ENCODE results near the gene SRR.

SRR gene

GRCh38 chr17:2362881-2363280, 59.1 kb downstream of the SRR start:
- no peak overlapping the region for H3K4me3 ChIP-seq (ENCODE audit: low read length in 2 of 2)
- no peak overlapping the region for H3K27ac ChIP-seq (ENCODE audit: low read length)
- H3K4me1 ChIP-seq (ENCODE audit: control insufficient read depth, insufficient read depth, low read length): peaks cover 21% of the 10 kb centered on the region
- peaks cover 15 to 33% of the 10 kb centered on the region in 2 donors for H3K36me3 ChIP-seq (ENCODE audit: control insufficient read depth in 2 of 2, insufficient read depth in 2 of 2, low read length in 2 of 2)
- no peaks in the 10 kb centered on the region for H3K9me3 ChIP-seq (ENCODE audit: control insufficient read depth in 2 of 2, low read length in 2 of 2)
- H3K27me3 ChIP-seq (ENCODE audit: control insufficient read depth in 1 of 2, insufficient read depth in 2 of 2, low read length in 2 of 2): no peaks in the 10 kb centered on the region
- no peak overlapping the region for H3K9ac ChIP-seq (ENCODE audit: low read length in 2 of 2)

GRCh38 chr17:2363318-2363717, 59.6 kb downstream of the SRR start:
- Histone ChIP-seq H3K9me3 (ENCODE audit: control insufficient read depth in 2 of 2, low read length in 2 of 2) (no peaks in the 10 kb centered on the region), H3K4me1 (ENCODE audit: control insufficient read depth, insufficient read depth, low read length) (peaks cover 26% of the 10 kb centered on the region), H3K9ac (ENCODE audit: low read length in 2 of 2) (no peak overlapping the region), H3K27me3 (ENCODE audit: control insufficient read depth in 1 of 2, insufficient read depth in 2 of 2, low read length in 2 of 2) (no peaks in the 10 kb centered on the region), H3K36me3 (ENCODE audit: control insufficient read depth in 2 of 2, insufficient read depth in 2 of 2, low read length in 2 of 2) (peaks cover 15 to 32% of the 10 kb centered on the region in 2 donors), H3K4me3 (ENCODE audit: low read length in 2 of 2) (no peak overlapping the region), H3K27ac (ENCODE audit: low read length) (no peak overlapping the region)

- Histone ChIP-seq H3K27ac (ENCODE audit: low read length) (no peak overlapping the region), H3K9me3 (ENCODE audit: control insufficient read depth in 2 of 2, low read length in 2 of 2) (no peaks in the 10 kb centered on the region), H3K9ac (ENCODE audit: low read length in 2 of 2) (no peak overlapping the region), H3K4me3 (ENCODE audit: low read length in 2 of 2) (no peak overlapping the region), H3K36me3 (ENCODE audit: control insufficient read depth in 2 of 2, insufficient read depth in 2 of 2, low read length in 2 of 2) (peaks cover 15 to 32% of the 10 kb centered on the region in 2 donors), H3K27me3 (ENCODE audit: control insufficient read depth in 1 of 2, insufficient read depth in 2 of 2, low read length in 2 of 2) (no peaks in the 10 kb centered on the region), H3K4me1 (ENCODE audit: control insufficient read depth, insufficient read depth, low read length) (peaks cover 30% of the 10 kb centered on the region)
These were observed 60.4 kb downstream of the SRR start for GRCh38 chr17:2363851-2364762.

- no peak overlapping the region for H3K9ac ChIP-seq (ENCODE audit: low read length in 2 of 2)
- H3K27me3 ChIP-seq (ENCODE audit: control insufficient read depth in 1 of 2, insufficient read depth in 2 of 2, low read length in 2 of 2): no peaks in the 10 kb centered on the region
- H3K4me3 ChIP-seq (ENCODE audit: low read length in 2 of 2): no peak overlapping the region
- H3K27ac ChIP-seq (ENCODE audit: low read length): no peak overlapping the region
- H3K4me1 ChIP-seq (ENCODE audit: control insufficient read depth, insufficient read depth, low read length): peaks cover 30% of the 10 kb centered on the region
- no peaks in the 10 kb centered on the region for H3K9me3 ChIP-seq (ENCODE audit: control insufficient read depth in 2 of 2, low read length in 2 of 2)
- H3K36me3 ChIP-seq (ENCODE audit: control insufficient read depth in 2 of 2, insufficient read depth in 2 of 2, low read length in 2 of 2): peaks cover 15 to 32% of the 10 kb centered on the region in 2 donors
These were observed 61.0 kb downstream of the SRR start for GRCh38 chr17:2364763-2365116.

GRCh38 chr17:2365132-2365531, 61.4 kb downstream of the SRR start:
- Histone ChIP-seq H3K4me1 (ENCODE audit: control insufficient read depth, insufficient read depth, low read length) (peaks cover 33% of the 10 kb centered on the region), H3K27me3 (ENCODE audit: control insufficient read depth in 1 of 2, insufficient read depth in 2 of 2, low read length in 2 of 2) (no peaks in the 10 kb centered on the region), H3K9me3 (ENCODE audit: control insufficient read depth in 2 of 2, low read length in 2 of 2) (no peaks in the 10 kb centered on the region), H3K27ac (ENCODE audit: low read length) (no peak overlapping the region), H3K4me3 (ENCODE audit: low read length in 2 of 2) (no peak overlapping the region), H3K36me3 (ENCODE audit: control insufficient read depth in 2 of 2, insufficient read depth in 2 of 2, low read length in 2 of 2) (peaks cover 15 to 32% of the 10 kb centered on the region in 2 donors), H3K9ac (ENCODE audit: low read length in 2 of 2) (no peak overlapping the region)

GRCh38 chr17:2366747-2367494, 63.2 kb downstream of the SRR start:
- H3K36me3 ChIP-seq (ENCODE audit: control insufficient read depth in 2 of 2, insufficient read depth in 2 of 2, low read length in 2 of 2): peaks cover 18 to 34% of the 10 kb centered on the region in 2 donors
- H3K9me3 ChIP-seq (ENCODE audit: control insufficient read depth in 2 of 2, low read length in 2 of 2): no peaks in the 10 kb centered on the region
- H3K9ac ChIP-seq (ENCODE audit: low read length in 2 of 2): peak overlapping the region in 1 of 2 donors; percentile 36
- no peaks in the 10 kb centered on the region for H3K27me3 ChIP-seq (ENCODE audit: control insufficient read depth in 1 of 2, insufficient read depth in 2 of 2, low read length in 2 of 2)
- H3K4me3 ChIP-seq (ENCODE audit: low read length in 2 of 2): no peak overlapping the region
- peaks cover 38% of the 10 kb centered on the region for H3K4me1 ChIP-seq (ENCODE audit: control insufficient read depth, insufficient read depth, low read length)
- H3K27ac ChIP-seq (ENCODE audit: low read length): peak overlapping the region; percentile 49

GRCh38 chr17:2368359-2368758, 64.6 kb downstream of the SRR start:
- peaks cover 38% of the 10 kb centered on the region for H3K4me1 ChIP-seq (ENCODE audit: control insufficient read depth, insufficient read depth, low read length)
- H3K27me3 ChIP-seq (ENCODE audit: control insufficient read depth in 1 of 2, insufficient read depth in 2 of 2, low read length in 2 of 2): no peaks in the 10 kb centered on the region
- no peaks in the 10 kb centered on the region for H3K9me3 ChIP-seq (ENCODE audit: control insufficient read depth in 2 of 2, low read length in 2 of 2)
- H3K4me3 ChIP-seq (ENCODE audit: low read length in 2 of 2): no peak overlapping the region
- H3K9ac ChIP-seq (ENCODE audit: low read length in 2 of 2): no peak overlapping the region
- peaks cover 18 to 28% of the 10 kb centered on the region in 2 donors for H3K36me3 ChIP-seq (ENCODE audit: control insufficient read depth in 2 of 2, insufficient read depth in 2 of 2, low read length in 2 of 2)
- H3K27ac ChIP-seq (ENCODE audit: low read length): peak overlapping the region; percentile 49

- peaks cover 15 to 26% of the 10 kb centered on the region in 2 donors for H3K36me3 ChIP-seq (ENCODE audit: control insufficient read depth in 2 of 2, insufficient read depth in 2 of 2, low read length in 2 of 2)
- no peak overlapping the region for H3K9ac ChIP-seq (ENCODE audit: low read length in 2 of 2)
- no peaks in the 10 kb centered on the region for H3K9me3 ChIP-seq (ENCODE audit: control insufficient read depth in 2 of 2, low read length in 2 of 2)
- peak overlapping the region; percentile 49 for H3K27ac ChIP-seq (ENCODE audit: low read length)
- no peaks in the 10 kb centered on the region for H3K27me3 ChIP-seq (ENCODE audit: control insufficient read depth in 1 of 2, insufficient read depth in 2 of 2, low read length in 2 of 2)
- H3K4me3 ChIP-seq (ENCODE audit: low read length in 2 of 2): no peak overlapping the region
- peaks cover 33% of the 10 kb centered on the region for H3K4me1 ChIP-seq (ENCODE audit: control insufficient read depth, insufficient read depth, low read length)
These were observed 65.3 kb downstream of the SRR start for GRCh38 chr17:2369039-2369438.

- Histone ChIP-seq H3K27me3 (ENCODE audit: control insufficient read depth in 1 of 2, insufficient read depth in 2 of 2, low read length in 2 of 2) (no peaks in the 10 kb centered on the region), H3K4me3 (ENCODE audit: low read length in 2 of 2) (no peak overlapping the region), H3K4me1 (ENCODE audit: control insufficient read depth, insufficient read depth, low read length) (peaks cover 33% of the 10 kb centered on the region), H3K36me3 (ENCODE audit: control insufficient read depth in 2 of 2, insufficient read depth in 2 of 2, low read length in 2 of 2) (peaks cover 12 to 24% of the 10 kb centered on the region in 2 donors), H3K27ac (ENCODE audit: low read length) (no peak overlapping the region), H3K9ac (ENCODE audit: low read length in 2 of 2) (no peak overlapping the region), H3K9me3 (ENCODE audit: control insufficient read depth in 2 of 2, low read length in 2 of 2) (no peaks in the 10 kb centered on the region)
These were observed 65.9 kb downstream of the SRR start for GRCh38 chr17:2369551-2370210.

GRCh38 chr17:2370211-2370589, 66.5 kb downstream of the SRR start:
- Histone ChIP-seq H3K4me3 (ENCODE audit: low read length in 2 of 2) (no peak overlapping the region), H3K9ac (ENCODE audit: low read length in 2 of 2) (no peak overlapping the region), H3K27ac (ENCODE audit: low read length) (no peak overlapping the region), H3K36me3 (ENCODE audit: control insufficient read depth in 2 of 2, insufficient read depth in 2 of 2, low read length in 2 of 2) (peaks cover 14 to 25% of the 10 kb centered on the region in 2 donors), H3K9me3 (ENCODE audit: control insufficient read depth in 2 of 2, low read length in 2 of 2) (no peaks in the 10 kb centered on the region), H3K27me3 (ENCODE audit: control insufficient read depth in 1 of 2, insufficient read depth in 2 of 2, low read length in 2 of 2) (no peaks in the 10 kb centered on the region), H3K4me1 (ENCODE audit: control insufficient read depth, insufficient read depth, low read length) (peaks cover 33% of the 10 kb centered on the region)
